DND-41 (cell line): ENCODE results near the gene OPTC.

ENCODE experiments used
- ATAC-seq: fragments of 200-7000 bp; cut with Tn5 transposase; 3 replicates; pipeline ENCODE4 v1.9.1; 2021; ENCODE audit warnings: low read depth; ENCODE audit not compliant: insufficient read depth
- DNase-seq: peaks from one replicate; pipeline ENCODE4 v3.0.0-alpha.2; 2020
- H2AFZ ChIP-seq: 2 replicates; pipeline ENCODE4 v1.6.0; 2012; ENCODE audit warnings: low read depth, low read length
- H3K27ac ChIP-seq: 2 replicates; pipeline ENCODE4 v1.5.1; 2012; ENCODE audit warnings: low read length, inconsistent platforms
- H3K27me3 ChIP-seq: fragments of 200-600 bp; sonication (generic); 2 replicates; pipeline ENCODE4 v1.6.0; 2012; ENCODE audit warnings: low read length, mild to moderate bottlenecking, inconsistent platforms; ENCODE audit not compliant: insufficient read depth, poor library complexity
- H3K36me3 ChIP-seq: 2 replicates; pipeline ENCODE4 v1.5.1; 2012; ENCODE audit warnings: low read length, inconsistent platforms; ENCODE audit not compliant: insufficient read depth
- H3K4me1 ChIP-seq: 2 replicates; pipeline ENCODE4 v1.5.1; 2012; ENCODE audit warnings: mild to moderate bottlenecking, low read length; ENCODE audit not compliant: insufficient read depth
- H3K4me2 ChIP-seq: 2 replicates; pipeline ENCODE4 v1.6.0; 2012; ENCODE audit warnings: mild to moderate bottlenecking, moderate library complexity, low read length, inconsistent platforms; ENCODE audit not compliant: insufficient read depth
- H3K4me3 ChIP-seq, 2 experiments: fragments of 200-600 bp in 1 of 2; shearing (Covaris generic) in 1 of 2; 2 replicates each; pipeline ENCODE4 v1.5.1; 2012 to 2016; ENCODE audit warnings: inconsistent platforms in 2 of 2, low read length in 2 of 2, mild to moderate bottlenecking in 2 of 2, low read depth in 1 of 2, moderate library complexity in 1 of 2
- H3K79me2 ChIP-seq: 2 replicates; pipeline ENCODE4 v1.6.0; 2012; ENCODE audit warnings: low read length, inconsistent platforms; ENCODE audit not compliant: insufficient read depth
- H3K9ac ChIP-seq: 2 replicates; pipeline ENCODE4 v1.6.0; 2012; ENCODE audit warnings: low read depth, mild to moderate bottlenecking, inconsistent platforms, low read length, moderate library complexity
- H3K9me3 ChIP-seq: 2 replicates; pipeline ENCODE4 v1.5.1; 2012; ENCODE audit warnings: low read length, moderate library complexity, mild to moderate bottlenecking, inconsistent platforms; ENCODE audit not compliant: insufficient read depth, severe bottlenecking
- H4K20me1 ChIP-seq: 2 replicates; pipeline ENCODE4 v1.6.0; 2012; ENCODE audit warnings: low read length; ENCODE audit not compliant: insufficient read depth
- CTCF ChIP-seq: IDR thresholded peaks from 2 replicates; pipeline ENCODE4 v1.5.1; 2012; ENCODE audit warnings: borderline replicate concordance, low read length, moderate library complexity, mild to moderate bottlenecking; ENCODE audit not compliant: poor library complexity, severe bottlenecking; ENCODE audit errors: extremely low read depth
- EZH2 ChIP-seq: IDR thresholded peaks from 3 replicates; pipeline ENCODE4 v1.6.1; 2012; ENCODE audit warnings: borderline replicate concordance, low read depth, mild to moderate bottlenecking, moderate library complexity, low read length, inconsistent platforms; ENCODE audit not compliant: severe bottlenecking

OPTC gene

GRCh38 chr1:203528976-203529835 is 35.3 kb downstream of the OPTC start:
- Histone ChIP-seq H3K79me2 (no peaks in the 10 kb centered on the region), H4K20me1 (no peaks in the 10 kb centered on the region), H3K27me3 (no peaks in the 10 kb centered on the region), H2AFZ (no peak overlapping the region), H3K4me1 (no peaks in the 10 kb centered on the region), H3K9ac (no peak overlapping the region), H3K4me2 (no peak overlapping the region), H3K9me3 (no peaks in the 10 kb centered on the region), H3K4me3 (no peak overlapping the region), H3K36me3 (no peaks in the 10 kb centered on the region), H3K27ac (no peak overlapping the region)
- TF ChIP-seq EZH2 = no peak
- ATAC-seq (no peak), DNase-seq (no peak)

GRCh38 chr1:203531063-203531462 is 37.1 kb downstream of the OPTC start:
- H3K9me3 ChIP-seq = no peaks in the 10 kb centered on the region
- H3K9ac ChIP-seq = no peak overlapping the region
- no peaks in the 10 kb centered on the region for H3K36me3 ChIP-seq
- H3K4me2 ChIP-seq = no peak overlapping the region
- no peak for TF ChIP-seq EZH2
- no peak for TF ChIP-seq CTCF
- no peaks in the 10 kb centered on the region for H3K4me1 ChIP-seq
- H3K27ac ChIP-seq = no peak overlapping the region
- no peaks in the 10 kb centered on the region for H3K27me3 ChIP-seq
- ATAC-seq (no peak), DNase-seq (no peak)
- H3K79me2 ChIP-seq = no peaks in the 10 kb centered on the region
- no peaks in the 10 kb centered on the region for H4K20me1 ChIP-seq
- H2AFZ ChIP-seq = no peak overlapping the region
- no peak overlapping the region for H3K4me3 ChIP-seq

GRCh38 chr1:203534012-203534411 is 40.1 kb downstream of the OPTC start:
- no peaks in the 10 kb centered on the region for H3K79me2 ChIP-seq
- no peaks in the 10 kb centered on the region for H3K4me1 ChIP-seq
- no peak overlapping the region for H3K9ac ChIP-seq
- TF ChIP-seq EZH2 = no peak
- no peak for TF ChIP-seq CTCF
- no peak overlapping the region for H3K4me3 ChIP-seq
- ATAC-seq (no peak), DNase-seq (no peak)
- H2AFZ ChIP-seq = no peak overlapping the region
- no peaks in the 10 kb centered on the region for H3K27me3 ChIP-seq
- H3K4me2 ChIP-seq = no peak overlapping the region
- no peaks in the 10 kb centered on the region for H4K20me1 ChIP-seq
- H3K9me3 ChIP-seq = no peaks in the 10 kb centered on the region
- no peaks in the 10 kb centered on the region for H3K36me3 ChIP-seq
- no peak overlapping the region for H3K27ac ChIP-seq

- H3K36me3 ChIP-seq = no peaks in the 10 kb centered on the region
- no peak overlapping the region for H3K4me3 ChIP-seq
- no peaks in the 10 kb centered on the region for H3K4me1 ChIP-seq
- no peak overlapping the region for H3K4me2 ChIP-seq
- no peak overlapping the region for H2AFZ ChIP-seq
- H3K9me3 ChIP-seq = no peaks in the 10 kb centered on the region
- H4K20me1 ChIP-seq = no peaks in the 10 kb centered on the region
- ATAC-seq = no peak
- no peaks in the 10 kb centered on the region for H3K79me2 ChIP-seq
- no peak for DNase-seq
- no peak overlapping the region for H3K27ac ChIP-seq
- TF ChIP-seq CTCF = no peak
- no peaks in the 10 kb centered on the region for H3K27me3 ChIP-seq
- H3K9ac ChIP-seq = no peak overlapping the region
Measured at GRCh38 chr1:203534526-203534925, 40.6 kb downstream of the OPTC start.
